Activated T-cell treated with anti-CD3 and anti-CD28 coated beads, Interleukin-2, amount 50 U/mL, for 4 hours (primary cell): ENCODE data around the gene GRM8. TPM values are rescaled to one million over a fixed set of nuclear protein-coding genes. Genes with fewer than 3 reads are reported as not detected.

Experiments used
- ATAC-seq, 2 donors: fragments of 200-7000 bp; cut with Tn5 transposase; one replicate each; pipeline ENCODE4 v1.10.0; 2021
- DNase-seq: peaks from one replicate; pipeline ENCODE4 v3.0.0-alpha.2; 2020
- H3K27me3 Mint-ChIP-seq: one replicate; pipeline ENCODE4 v1.8.0; 2021; ENCODE audit warnings: low read depth, mixed read lengths
- H3K36me3 Mint-ChIP-seq: one replicate; pipeline ENCODE4 v1.8.0; 2022; ENCODE audit warnings: mixed read lengths; ENCODE audit not compliant: insufficient read depth
- H3K4me1 Mint-ChIP-seq: one replicate; pipeline ENCODE4 v1.8.0; 2021; ENCODE audit warnings: low read depth, mixed read lengths
- H3K4me3 Mint-ChIP-seq: one replicate; pipeline ENCODE4 v1.8.0; 2021; ENCODE audit warnings: mild to moderate bottlenecking, moderate library complexity, mixed read lengths
- H3K9me3 Mint-ChIP-seq: one replicate; pipeline ENCODE4 v1.8.0; 2021; ENCODE audit warnings: mixed read lengths
- total RNA-seq, 3 donors: library from RNA; stranded (reverse); gene quantifications; one replicate each; pipeline ENCODE4 v1.2.1, GENCODE V29; 2021

GRM8 gene
- total RNA-seq, 3 donors from 2014 or later: not detected

DNA sequence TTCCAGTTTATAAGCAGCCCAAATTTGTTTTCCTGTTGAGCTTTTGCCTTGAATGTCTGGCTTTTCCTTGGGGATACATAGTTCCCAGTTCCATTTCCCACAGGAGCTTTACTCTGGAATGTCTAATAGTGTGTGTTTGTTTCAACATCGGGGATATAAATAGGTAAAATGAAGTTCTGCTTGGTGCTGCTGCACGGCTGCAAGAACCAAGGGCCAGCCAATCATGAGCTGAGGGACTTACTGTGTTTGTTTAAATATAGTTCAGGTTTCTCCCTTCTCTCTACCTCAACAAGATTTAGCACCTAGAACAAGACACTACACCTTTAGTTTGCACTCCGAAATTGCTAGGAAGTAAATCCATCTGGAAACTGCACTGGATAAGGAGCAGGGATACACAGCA, 43.9 kb downstream of the GRM8 start:
- no peak overlapping the region for H3K4me3 Mint-ChIP-seq
- H3K9me3 Mint-ChIP-seq: no peaks in the 10 kb centered on the region
- H3K36me3 Mint-ChIP-seq: no peaks in the 10 kb centered on the region
- DNase-seq: no peak
- peaks cover 18% of the 10 kb centered on the region for H3K27me3 Mint-ChIP-seq
- no peak for ATAC-seq
- no peaks in the 10 kb centered on the region for H3K4me1 Mint-ChIP-seq

- H3K36me3 Mint-ChIP-seq: no peaks in the 10 kb centered on the region
- no peak overlapping the region for H3K4me3 Mint-ChIP-seq
- ATAC-seq (no peak), DNase-seq (no peak)
- peaks cover 15% of the 10 kb centered on the region for H3K27me3 Mint-ChIP-seq
- H3K4me1 Mint-ChIP-seq: no peaks in the 10 kb centered on the region
- no peaks in the 10 kb centered on the region for H3K9me3 Mint-ChIP-seq
Observed at GRCh38 chr7:127208351-127208750, 44.4 kb downstream of the GRM8 start.

DNA sequence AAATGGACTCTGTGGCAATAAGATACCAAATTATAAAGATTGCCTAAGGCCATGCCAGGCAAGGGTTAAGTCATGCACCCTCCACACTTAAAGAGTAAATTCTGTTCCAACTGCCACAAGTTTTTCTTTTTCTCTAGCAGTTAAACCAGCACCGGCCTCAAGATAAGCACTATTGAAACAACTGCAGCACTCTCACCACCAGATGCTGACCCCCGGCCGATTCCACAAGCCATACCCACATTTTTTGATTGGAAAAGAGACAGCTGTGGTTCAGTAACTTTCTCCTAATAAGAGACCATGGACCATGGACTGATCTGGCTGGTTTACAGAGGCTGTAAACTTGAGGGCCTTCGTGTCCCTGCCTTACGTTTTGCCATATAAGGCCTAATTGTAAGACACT, 44.9 kb downstream of the GRM8 start:
- Mint-ChIP-seq H3K36me3 (no peaks in the 10 kb centered on the region), H3K4me3 (no peak overlapping the region), H3K27me3 (peaks cover 15% of the 10 kb centered on the region), H3K9me3 (no peaks in the 10 kb centered on the region), H3K4me1 (no peaks in the 10 kb centered on the region)
- ATAC-seq (no peak), DNase-seq (no peak)

- ATAC-seq (no peak), DNase-seq (no peak)
- H3K36me3 Mint-ChIP-seq: no peaks in the 10 kb centered on the region
- H3K9me3 Mint-ChIP-seq: no peaks in the 10 kb centered on the region
- no peaks in the 10 kb centered on the region for H3K4me1 Mint-ChIP-seq
- H3K27me3 Mint-ChIP-seq: peaks cover 15% of the 10 kb centered on the region
- H3K4me3 Mint-ChIP-seq: no peak overlapping the region
Observed at GRCh38 chr7:127207230-127207629, 45.5 kb downstream of the GRM8 start.

GRCh38 chr7:127194571-127194970, 58.2 kb downstream of the GRM8 start:
- Mint-ChIP-seq H3K36me3 (no peaks in the 10 kb centered on the region), H3K27me3 (peaks cover 13% of the 10 kb centered on the region)
- no peak for ATAC-seq

DNA sequence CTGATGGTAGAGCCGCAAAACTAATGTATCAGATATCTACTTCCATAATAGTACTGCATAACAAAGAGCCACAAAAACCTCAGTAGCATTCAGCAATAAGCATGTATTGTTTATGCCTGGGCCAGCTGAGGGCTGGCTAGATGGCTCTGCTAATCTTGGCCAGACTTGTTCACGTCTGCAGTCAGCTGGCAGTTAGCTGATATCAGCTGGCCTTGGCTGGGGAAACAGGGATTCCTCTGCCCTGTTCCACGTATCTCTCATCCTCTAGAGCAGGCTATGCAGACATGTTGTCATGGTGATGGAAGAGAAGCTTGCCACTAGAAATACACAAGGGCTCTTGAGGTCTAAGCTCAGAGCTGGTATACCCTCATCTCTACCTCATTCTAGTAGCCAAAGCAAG, 62.9 kb downstream of the GRM8 start:
- no peaks in the 10 kb centered on the region for H3K9me3 Mint-ChIP-seq
- ATAC-seq (no peak), DNase-seq (no peak)
- H3K4me3 Mint-ChIP-seq: no peak overlapping the region
- peaks cover 10% of the 10 kb centered on the region for H3K27me3 Mint-ChIP-seq
- peaks cover 4% of the 10 kb centered on the region for H3K4me1 Mint-ChIP-seq
- H3K36me3 Mint-ChIP-seq: no peaks in the 10 kb centered on the region

More at GRCh38 chr7:127194571-127194970, 58.2 kb downstream of the GRM8 start:
- DNase-seq: no peak
- H3K4me3 Mint-ChIP-seq: no peak overlapping the region
- H3K4me1 Mint-ChIP-seq: no peaks in the 10 kb centered on the region
- H3K9me3 Mint-ChIP-seq: no peaks in the 10 kb centered on the region

DNA sequence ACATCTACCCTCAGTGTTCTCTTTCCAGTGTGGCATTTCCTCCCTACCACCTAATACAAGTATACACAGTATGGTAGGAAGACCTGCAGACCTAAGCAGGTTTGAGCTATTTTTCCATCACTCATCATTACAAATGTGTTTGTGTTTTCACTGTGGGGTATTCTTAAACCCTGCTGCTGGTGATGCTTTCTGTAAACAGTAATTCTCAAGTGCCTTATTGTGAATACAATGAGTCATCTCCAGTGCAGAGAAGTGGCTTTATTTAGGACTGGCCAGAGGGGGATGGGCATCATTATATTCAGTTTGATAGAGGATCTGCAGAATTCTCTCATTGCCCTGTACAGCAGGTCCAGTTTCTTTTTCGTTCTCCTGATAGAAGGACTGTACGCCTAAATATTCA, 63.7 kb downstream of the GRM8 start:
- Mint-ChIP-seq H3K4me3 (no peak overlapping the region), H3K36me3 (no peaks in the 10 kb centered on the region), H3K4me1 (peaks cover 4% of the 10 kb centered on the region), H3K9me3 (no peaks in the 10 kb centered on the region), H3K27me3 (peaks cover 8% of the 10 kb centered on the region)
- no peak for ATAC-seq
- no peak for DNase-seq

GRCh38 chr7:127187740-127188139, 65.0 kb downstream of the GRM8 start:
- no peak for DNase-seq
- peaks cover 10% of the 10 kb centered on the region for H3K27me3 Mint-ChIP-seq
- H3K36me3 Mint-ChIP-seq: no peaks in the 10 kb centered on the region
- peaks cover 4% of the 10 kb centered on the region for H3K4me1 Mint-ChIP-seq
- no peaks in the 10 kb centered on the region for H3K9me3 Mint-ChIP-seq
- ATAC-seq: peak in 1 of 2 donors; percentile 37
- no peak overlapping the region for H3K4me3 Mint-ChIP-seq

DNA sequence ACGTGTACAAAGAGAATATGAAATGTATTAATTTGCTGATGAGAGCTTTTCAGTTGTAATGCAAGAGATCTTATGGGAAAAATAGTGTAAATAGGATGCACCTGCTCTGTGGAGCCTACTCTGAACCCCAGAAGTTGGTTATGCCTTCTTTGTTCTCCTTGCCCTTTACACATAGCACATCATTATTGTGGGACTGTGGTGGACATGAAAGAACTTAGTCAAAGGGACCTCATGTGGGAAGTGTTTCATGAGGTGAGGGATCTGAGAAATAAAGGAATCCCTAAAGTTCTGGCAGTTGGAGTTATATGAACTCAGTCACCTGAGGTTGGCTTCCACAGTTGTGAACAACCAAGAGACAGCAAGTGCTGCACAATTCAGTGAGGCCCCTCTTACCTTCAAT, 66.1 kb downstream of the GRM8 start:
- H3K4me3 Mint-ChIP-seq: no peak overlapping the region
- no peaks in the 10 kb centered on the region for H3K36me3 Mint-ChIP-seq
- H3K9me3 Mint-ChIP-seq: peaks cover 3% of the 10 kb centered on the region
- no peak for DNase-seq
- peaks cover 11% of the 10 kb centered on the region for H3K27me3 Mint-ChIP-seq
- peaks cover 4% of the 10 kb centered on the region for H3K4me1 Mint-ChIP-seq
- ATAC-seq: no peak

DNA sequence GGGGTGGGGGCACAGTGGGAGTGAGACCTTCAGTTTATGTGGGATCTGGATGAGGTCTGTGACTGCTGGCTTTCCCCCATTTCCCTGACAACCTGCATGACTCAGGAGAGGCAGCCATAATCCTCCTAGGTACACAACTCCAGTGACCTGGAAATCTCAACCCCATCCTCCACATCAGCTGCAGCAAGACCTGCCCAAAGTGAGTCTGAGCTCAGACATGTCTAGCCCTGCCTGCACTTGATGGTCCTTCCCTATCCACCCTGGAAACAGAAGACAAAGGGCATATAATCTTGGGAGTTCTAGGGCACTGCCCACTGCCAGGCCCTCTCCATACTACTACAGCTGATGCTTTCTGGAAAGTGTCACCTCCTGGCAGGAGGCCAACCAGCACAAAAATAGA, 75.6 kb downstream of the GRM8 start:
- peaks cover 16% of the 10 kb centered on the region for H3K9me3 Mint-ChIP-seq
- no peak for DNase-seq

GRCh38 chr7:127162366-127162765, 90.4 kb downstream of the GRM8 start:
- no peaks in the 10 kb centered on the region for H3K36me3 Mint-ChIP-seq
- no peak for ATAC-seq
- peaks cover 15% of the 10 kb centered on the region for H3K27me3 Mint-ChIP-seq
- no peaks in the 10 kb centered on the region for H3K9me3 Mint-ChIP-seq
- no peaks in the 10 kb centered on the region for H3K4me1 Mint-ChIP-seq
- H3K4me3 Mint-ChIP-seq: no peak overlapping the region
- no peak for DNase-seq

More for the DNA sequence above, 75.6 kb downstream of the GRM8 start:
- no peaks in the 10 kb centered on the region for H3K36me3 Mint-ChIP-seq
- peaks cover 19% of the 10 kb centered on the region for H3K27me3 Mint-ChIP-seq
- no peak overlapping the region for H3K4me3 Mint-ChIP-seq
- no peaks in the 10 kb centered on the region for H3K4me1 Mint-ChIP-seq
- ATAC-seq: no peak

GRCh38 chr7:127158659-127159058, 94.1 kb downstream of the GRM8 start:
- Mint-ChIP-seq H3K4me1 (no peaks in the 10 kb centered on the region), H3K27me3 (peaks cover 12% of the 10 kb centered on the region)
- no peak for ATAC-seq

DNA sequence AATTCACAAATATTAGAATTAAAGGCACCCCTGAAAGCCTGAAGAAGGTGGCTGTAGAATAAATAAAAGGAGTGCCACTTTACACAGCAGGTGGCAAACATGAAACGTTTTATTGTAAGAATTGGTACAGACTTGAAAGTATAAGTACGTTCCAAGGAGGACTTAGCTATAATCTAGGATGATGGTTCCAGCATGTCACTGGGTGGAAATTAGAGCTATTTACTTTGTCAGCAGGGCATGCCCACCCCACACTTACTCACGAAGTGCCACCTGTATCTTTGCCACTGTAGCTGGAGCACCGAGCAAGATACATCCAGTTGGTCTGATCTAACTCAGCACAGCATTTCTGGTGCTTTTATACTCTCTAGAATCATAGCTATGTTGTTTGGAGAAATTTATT, 97.8 kb downstream of the GRM8 start:
- DNase-seq (no peak), ATAC-seq (no peak)
- Mint-ChIP-seq H3K4me1 (no peaks in the 10 kb centered on the region), H3K9me3 (no peaks in the 10 kb centered on the region), H3K4me3 (no peak overlapping the region), H3K36me3 (no peaks in the 10 kb centered on the region), H3K27me3 (peaks cover 11% of the 10 kb centered on the region)

More at GRCh38 chr7:127158659-127159058, 94.1 kb downstream of the GRM8 start:
- no peak for DNase-seq
- no peaks in the 10 kb centered on the region for H3K36me3 Mint-ChIP-seq
- no peaks in the 10 kb centered on the region for H3K9me3 Mint-ChIP-seq
- H3K4me3 Mint-ChIP-seq: no peak overlapping the region

GRCh38 chr7:127154101-127154500, 98.6 kb downstream of the GRM8 start:
- Mint-ChIP-seq H3K36me3 (no peaks in the 10 kb centered on the region), H3K4me1 (no peaks in the 10 kb centered on the region), H3K9me3 (no peaks in the 10 kb centered on the region), H3K4me3 (no peak overlapping the region), H3K27me3 (peaks cover 8% of the 10 kb centered on the region)
- no peak for DNase-seq
- no peak for ATAC-seq

DNA sequence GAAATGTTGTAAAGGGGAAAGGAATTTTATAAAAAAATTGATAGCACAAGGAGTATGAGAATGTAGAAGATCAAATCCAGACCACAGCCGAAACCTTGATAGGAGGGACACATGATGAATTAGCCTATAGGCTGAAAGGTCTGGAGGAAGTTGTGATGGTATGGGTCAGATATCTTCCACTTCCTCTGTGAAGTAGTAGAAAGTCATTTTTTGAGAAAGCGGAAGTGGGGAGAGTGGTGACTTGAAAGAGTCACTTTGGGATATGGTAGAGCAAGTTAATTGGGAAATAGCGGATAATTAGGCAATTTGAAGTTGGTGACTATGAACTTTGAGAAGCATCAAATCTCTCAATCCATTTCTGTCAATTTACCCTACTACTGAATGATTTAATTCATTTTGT, 99.4 kb downstream of the GRM8 start:
- ATAC-seq: no peak
- H3K4me1 Mint-ChIP-seq: no peaks in the 10 kb centered on the region
- no peak overlapping the region for H3K4me3 Mint-ChIP-seq
- H3K27me3 Mint-ChIP-seq: peaks cover 8% of the 10 kb centered on the region
- no peak for DNase-seq
- H3K9me3 Mint-ChIP-seq: no peaks in the 10 kb centered on the region
- H3K36me3 Mint-ChIP-seq: no peaks in the 10 kb centered on the region

GRCh38 chr7:127152423-127152822, 100.3 kb downstream of the GRM8 start:
- Mint-ChIP-seq H3K9me3 (no peaks in the 10 kb centered on the region), H3K36me3 (no peaks in the 10 kb centered on the region), H3K27me3 (peaks cover 8% of the 10 kb centered on the region), H3K4me1 (no peaks in the 10 kb centered on the region), H3K4me3 (no peak overlapping the region)
- DNase-seq (no peak), ATAC-seq (no peak)
